A549 (cell line): ENCODE data around the gene CHAF1B. TPM values are rescaled to one million over a fixed set of nuclear protein-coding genes. Genes with fewer than 3 reads are reported as not detected.

ENCODE experiments used
- ATAC-seq, 2 experiments: fragments of 200-7000 bp in 1 of 2; fragments of >200 bp in 1 of 2; cut with Nextera tagmentation in 1 of 2; cut with Tn5 transposase in 1 of 2; 3 replicates each; pipeline versions ENCODE4 v1.8.0 to v1.9.1; 2018 to 2020; ENCODE audit warnings: mild to moderate bottlenecking in 1 of 2, moderate library complexity in 1 of 2
- CTCF ChIA-PET: fragments of 300-600 bp; sonication (Branson Sonifier 250); formaldehyde crosslinking; extraction: SDS; loops from one replicate; lab custom pipeline; 2021; ENCODE audit warnings: antibody characterized with exemption, inconsistent platforms; lab: Yijun Ruan, JAX
- POLR2A ChIA-PET: fragments of 350-600 bp; formaldehyde crosslinking; extraction: SDS; loops from one replicate; lab custom pipeline; 2021; ENCODE audit warnings: antibody characterized with exemption, inconsistent platforms; lab: Yijun Ruan, JAX
- DNase-seq, 2 experiments: peaks; one replicate each; pipeline versions ENCODE4 v3.0.0 to v3.0.0-alpha.2; 2011 to 2016; ENCODE audit warnings: low read depth in 1 of 2, low spot score in 1 of 2
- FAIRE-seq: peaks from 2 replicates; lab custom pipeline; 2011; peaks lifted over from hg19 to GRCh38; lab: Jason Lieb, UNC
- H3K27ac ChIP-seq, 2 experiments: fragments of >200 bp; sonication (Bioruptor Twin); formaldehyde crosslinking; 3 replicates each; pipeline ENCODE4 v1.5.1; 2016 to 2017
- H3K4me1 ChIP-seq: fragments of >200 bp; sonication (Bioruptor Twin); formaldehyde crosslinking; 3 replicates; pipeline ENCODE4 v1.6.1; 2016
- H3K4me2 ChIP-seq: fragments of >200 bp; sonication (Bioruptor Twin); formaldehyde crosslinking; 3 replicates; pipeline ENCODE4 v1.6.1; 2016
- H3K4me3 ChIP-seq: fragments of >200 bp; sonication (Bioruptor Twin); formaldehyde crosslinking; 3 replicates; pipeline ENCODE4 v1.5.1; 2016
- H3K9me3 ChIP-seq: fragments of >200 bp; sonication (Bioruptor Twin); formaldehyde crosslinking; 3 replicates; pipeline ENCODE4 v1.6.1; 2016
- CBX8 ChIP-seq: fragments of 200-600 bp; sonication (generic); IDR thresholded peaks from 2 replicates; pipeline ENCODE4 v1.6.1; 2016
- CEBPB ChIP-seq, 2 experiments: fragments of >200 bp in 1 of 2; sonication (Bioruptor Twin) in 1 of 2; formaldehyde crosslinking in 1 of 2; IDR thresholded peaks; 2 replicates each; pipeline ENCODE4 v1.6.1; 2012 to 2016
- CHD2 ChIP-seq: fragments of 150-350 bp; IDR thresholded peaks from 2 replicates; pipeline ENCODE4 v1.6.1; 2014; ENCODE audit warnings: low read length; ENCODE audit not compliant: partially characterized antibody
- CHD4 ChIP-seq: fragments of 200-600 bp; sonication (generic); IDR thresholded peaks from 2 replicates; pipeline ENCODE4 v1.6.1; 2016; ENCODE audit warnings: antibody characterized with exemption, mild to moderate bottlenecking, borderline replicate concordance
- EP300 ChIP-seq, 2 experiments: fragments of >200 bp; sonication (Bioruptor Twin); formaldehyde crosslinking; IDR thresholded peaks; 2 replicates in 1 of 2; 3 replicates in 1 of 2; pipeline ENCODE4 v1.6.1; 2016 to 2017
- FOSB ChIP-seq: fragments of 250-450 bp; sonication (Bioruptor Pico); IDR thresholded peaks from 2 replicates; pipeline ENCODE4 v1.5.0; 2020; ENCODE audit warnings: mild to moderate bottlenecking, moderate library complexity
- FOSL2 ChIP-seq, 2 experiments: fragments of 450-650 bp in 1 of 2; fragments of >200 bp in 1 of 2; sonication (Bioruptor Twin) in 1 of 2; formaldehyde crosslinking; IDR thresholded peaks; 2 replicates each; pipeline versions ENCODE4 v1.5.0 to v1.6.1; 2016 to 2020; ENCODE audit warnings: mild to moderate bottlenecking in 1 of 2, moderate library complexity in 1 of 2
- FOXS1 ChIP-seq: fragments of 250-450 bp; sonication (Bioruptor Pico); IDR thresholded peaks from 2 replicates; pipeline ENCODE4 v1.5.0; 2020; ENCODE audit warnings: mild to moderate bottlenecking, moderate library complexity
- HDAC2 ChIP-seq: fragments of 200-600 bp; sonication (generic); IDR thresholded peaks from 2 replicates; pipeline ENCODE4 v1.6.1; 2016
- HOXB13 ChIP-seq: fragments of 250-450 bp; sonication (Bioruptor Pico); IDR thresholded peaks from 2 replicates; pipeline ENCODE4 v1.5.0; 2020; ENCODE audit warnings: low read depth, mild to moderate bottlenecking, moderate library complexity
- JUN ChIP-seq, 2 experiments: fragments of >200 bp; sonication (Bioruptor Twin); formaldehyde crosslinking; IDR thresholded peaks; 2 replicates in 1 of 2; 3 replicates in 1 of 2; pipeline ENCODE4 v1.6.1; 2016 to 2017
- JUNB ChIP-seq: fragments of >200 bp; sonication (Bioruptor Twin); formaldehyde crosslinking; IDR thresholded peaks from 2 replicates; pipeline ENCODE4 v1.6.1; 2016
- MAX ChIP-seq: IDR thresholded peaks from 2 replicates; pipeline ENCODE4 v1.6.1; 2012
- NPAS2 ChIP-seq: fragments of 250-450 bp; sonication (Bioruptor Pico); IDR thresholded peaks from 2 replicates; pipeline ENCODE4 v1.8.0; 2022; ENCODE audit warnings: mild to moderate bottlenecking, moderate library complexity, borderline replicate concordance
- PBX3 ChIP-seq: IDR thresholded peaks from 2 replicates; pipeline ENCODE4 v1.6.1; 2012
- PHF8 ChIP-seq: fragments of 200-600 bp; sonication (generic); IDR thresholded peaks from 2 replicates; pipeline ENCODE4 v1.6.1; 2016; ENCODE audit warnings: low read depth, mild to moderate bottlenecking, antibody characterized with exemption, moderate library complexity, borderline replicate concordance
- POLR2A ChIP-seq: IDR thresholded peaks from 2 replicates; pipeline ENCODE4 v1.6.1; 2012; ENCODE audit warnings: mild to moderate bottlenecking, low read length
- REST ChIP-seq: fragments of 200-600 bp; sonication (generic); IDR thresholded peaks from 2 replicates; pipeline ENCODE4 v1.6.1; 2016; ENCODE audit warnings: antibody characterized with exemption, mild to moderate bottlenecking, moderate library complexity
- RNF2 ChIP-seq: fragments of 200-600 bp; sonication (generic); IDR thresholded peaks from 2 replicates; pipeline ENCODE4 v1.6.1; 2016; ENCODE audit warnings: low read depth, mild to moderate bottlenecking, antibody characterized with exemption, moderate library complexity, borderline replicate concordance
- SMC3 ChIP-seq: fragments of >200 bp; sonication (Bioruptor Twin); formaldehyde crosslinking; IDR thresholded peaks from 3 replicates; pipeline ENCODE4 v1.6.1; 2018; ENCODE audit warnings: inconsistent platforms
- ZC3H11A ChIP-seq: fragments of 450-650 bp; IDR thresholded peaks from 2 replicates; pipeline ENCODE4 v1.6.1; 2014; ENCODE audit warnings: antibody characterized with exemption, mild to moderate bottlenecking
- WGBS: methylation state at CpG from one replicate; pipeline ENCODE4 v1.1.6; 2017; ENCODE audit errors: missing lambda C conversion rate; 5-methylcytosine and 5-hydroxymethylcytosine counted together
- polyA plus RNA-seq, 4 experiments: library from polyadenylated mRNA; depleted of rRNA in 3 of 4; stranded (reverse); fragments of >200 nt; fragmentation: RNase III in 1 of 4; extraction: RNeasy Plus Mini Kit Qiagen cat#74134 plus additional on column Dnase treatment in 1 of 4; gene quantifications; 2 replicates in 3 of 4; 3 replicates in 1 of 4; pipeline ENCODE4 v1.2.3, GENCODE V29; 2011 to 2017
- TF ChIP-seq, protein P1 (sequence below): fragments of >200 bp; sonication (Bioruptor Twin); formaldehyde crosslinking; IDR thresholded peaks from 2 replicates; pipeline ENCODE4 v1.6.1; 2016

CHAF1B gene
- polyA plus RNA-seq, 2 of the 4 experiments (the other 2 are of a cell fraction) = 13.3 to 16.9 TPM

GRCh38 chr21:36452281-36452825, 67.2 kb downstream of the CHAF1B start:
- TF ChIP-seq NPAS2 (CRISPR knock-in tag) (no peak), HDAC2 (no peak), JUNB (no peak), FOSL2 (IDR thresholded peaks at IDR 0.05) (no peak), FOSL2 (CRISPR knock-in tag; IDR thresholded peaks at IDR 0.05) (no peak), ZC3H11A (no peak), EP300 (IDR thresholded peaks at IDR 0.05) (no peak), FOXS1 (CRISPR knock-in tag) (no peak), CHD4 (no peak), FOSB (CRISPR knock-in tag) (no peak), POLR2A (no peak), MAX (no peak), CHD2 (no peak), SMC3 (no peak), CBX8 (no peak), CEBPB (IDR thresholded peaks at IDR 0.05) (no peak), PBX3 (no peak), REST (no peak), JUN (IDR thresholded peaks at IDR 0.05) (no peak), RNF2 (no peak)
- TF ChIP-seq, protein P1, sequence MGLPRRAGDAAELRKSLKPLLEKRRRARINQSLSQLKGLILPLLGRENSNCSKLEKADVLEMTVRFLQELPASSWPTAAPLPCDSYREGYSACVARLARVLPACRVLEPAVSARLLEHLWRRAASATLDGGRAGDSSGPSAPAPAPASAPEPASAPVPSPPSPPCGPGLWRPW = no peak
- POLR2A ChIA-PET = no interaction called here
- Histone ChIP-seq H3K4me1 (peaks cover 18% of the 10 kb centered on the region; the same call in 2 of the 3 replicates), H3K9me3 (no peaks in the 10 kb centered on the region), H3K4me2 (no peak overlapping the region), H3K4me3 (no peak overlapping the region), H3K27ac (no peak overlapping the region)
- 93% methylated on average over 6 of the region's 6 CpGs for WGBS
- ATAC-seq (no peak), FAIRE-seq (no peak), DNase-seq (no peak)
- CTCF ChIA-PET = interaction anchor here (1.5 kb wide), 1 partner anchor 25 kb away, joined by 4 read pairs; no protein-coding TSS in a partner anchor

GRCh38 chr21:36454093-36454531, 68.9 kb downstream of the CHAF1B start:
- ChIA-PET POLR2A (interaction anchor here (0.8 to 1.6 kb wide), 2 partner anchors 16 to 24 kb away, joined by 4 to 9 read pairs; no protein-coding TSS in a partner anchor), CTCF (interaction anchor here (0.7 to 2.0 kb wide), 5 partner anchors 9 to 34 kb away, joined by 3 to 7 read pairs (median 4); no protein-coding TSS in a partner anchor)
- Histone ChIP-seq H3K4me2 (peak overlapping the region; percentile 53; the same call in 2 of the 3 replicates), H3K27ac (peak overlapping the region; percentile 47 to 79; a peak in 4 of 6 replicates), H3K4me1 (peaks cover 18% of the 10 kb centered on the region; the same call in 2 of the 3 replicates), H3K9me3 (no peaks in the 10 kb centered on the region), H3K4me3 (no peak overlapping the region)
- FAIRE-seq = no peak
- no peak for DNase-seq
- ATAC-seq = peak in 1 of 2 experiments; percentile 40; a peak in 3 of 6 replicates
- 18% methylated on average over 4 of the region's 4 CpGs for WGBS
- TF ChIP-seq PHF8 (no peak), HOXB13 (no peak)
